ENCODE results near the gene CCR4. TPM values are rescaled to one million over a fixed set of nuclear protein-coding genes. Genes with fewer than 3 reads are reported as not detected.

The CCR4 gene
- total and polyA plus RNA-seq, 2 of the 13 experiments (the other 11 are each of a cell fraction or from before 2014, with no cell fraction given), result 0.04 to 0.05 TPM

DNA sequence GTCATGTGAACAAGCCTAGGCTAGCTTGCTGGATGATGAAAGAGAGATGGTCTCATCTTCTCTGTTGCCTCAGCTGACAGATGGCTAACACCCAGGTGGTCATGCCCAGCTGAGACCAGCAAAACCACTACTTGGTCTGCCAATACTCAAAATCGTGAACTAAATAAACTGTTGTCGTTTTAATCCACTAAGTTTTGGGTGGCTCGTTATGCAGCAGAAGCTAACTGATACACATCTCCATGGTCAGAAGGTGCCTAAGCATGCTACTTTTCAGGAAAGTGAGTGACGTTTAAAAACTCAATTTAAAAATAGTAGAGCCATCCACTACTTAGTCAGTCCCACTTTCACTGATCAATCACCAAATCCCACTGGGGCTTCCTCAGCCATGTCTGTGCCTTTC is 52.8 kb downstream of the CCR4 start:
- Histone ChIP-seq H2AFZ (ENCODE audit: low read length) (no peak overlapping the region), H3K79me2 (ENCODE audit: insufficient read depth, low read length) (no peaks in the 10 kb centered on the region), H3K27ac (ENCODE audit: extremely low read length, insufficient read depth, low read length) (no peak overlapping the region), H3K27me3 (ENCODE audit: control insufficient read depth in 1 of 2, insufficient read depth in 2 of 2, low read length in 2 of 2) (no peaks in the 10 kb centered on the region), H3K9ac (ENCODE audit: insufficient read depth, low read depth, low read length) (no peak overlapping the region), H3K36me3 (replicated peaks in 1 of 2; ENCODE audit: control insufficient read depth in 1 of 2, insufficient read depth in 2 of 2, low read length in 2 of 2) (peaks cover 1 to 12% of the 10 kb centered on the region in 2 experiments; a peak in 2 of 5 replicates), H4K20me1 (ENCODE audit: insufficient read depth, low read length) (no peaks in the 10 kb centered on the region; the same call in 1 of the 2 replicates), H3K9me3 (ENCODE audit: low read length) (no peaks in the 10 kb centered on the region), H3K4me3 (replicated peaks in 1 of 3; ENCODE audit: insufficient read depth in 1 of 3, low read depth in 2 of 3, low read length in 3 of 3) (no peak overlapping the region), H3K4me2 (ENCODE audit: low read depth, low read length) (no peak overlapping the region), H3K4me1 (ENCODE audit: insufficient read depth, low read length) (peaks cover 29% of the 10 kb centered on the region)
- POLR2A ChIA-PET, result no interaction called here
- DNase-seq (ENCODE audit: low spot score) (no peak), FAIRE-seq (no peak), ATAC-seq (no peak)
- in situ Hi-C loops (cut with HindIII; ENCODE audit: extremely low pct_ligation_motif_present, low pct_unique_long_range_greater_than_20kb) (no loop called here), intact Hi-C loops (cut with micrococcal nuclease; ENCODE audit: unreplicated experiment) (loop anchor here (10.0 kb wide), 1 partner anchor 59 kb away; no protein-coding TSS in a partner anchor)
- TF ChIP-seq KDM1A (CRISPR knock-in tag; IDR thresholded peaks at IDR 0.05), result no peak
- TF ChIP-seq TP53 (CRISPR knock-in tag; conservative IDR thresholded peaks at IDR 0.05), result no peak
- TF ChIP-seq, protein P1, sequence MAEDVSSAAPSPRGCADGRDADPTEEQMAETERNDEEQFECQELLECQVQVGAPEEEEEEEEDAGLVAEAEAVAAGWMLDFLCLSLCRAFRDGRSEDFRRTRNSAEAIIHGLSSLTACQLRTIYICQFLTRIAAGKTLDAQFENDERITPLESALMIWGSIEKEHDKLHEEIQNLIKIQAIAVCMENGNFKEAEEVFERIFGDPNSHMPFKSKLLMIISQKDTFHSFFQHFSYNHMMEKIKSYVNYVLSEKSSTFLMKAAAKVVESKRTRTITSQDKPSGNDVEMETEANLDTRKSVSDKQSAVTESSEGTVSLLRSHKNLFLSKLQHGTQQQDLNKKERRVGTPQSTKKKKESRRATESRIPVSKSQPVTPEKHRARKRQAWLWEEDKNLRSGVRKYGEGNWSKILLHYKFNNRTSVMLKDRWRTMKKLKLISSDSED (CRISPR knock-in tag; IDR thresholded peaks at IDR 0.05), result no peak
- TF ChIP-seq, protein P2, sequence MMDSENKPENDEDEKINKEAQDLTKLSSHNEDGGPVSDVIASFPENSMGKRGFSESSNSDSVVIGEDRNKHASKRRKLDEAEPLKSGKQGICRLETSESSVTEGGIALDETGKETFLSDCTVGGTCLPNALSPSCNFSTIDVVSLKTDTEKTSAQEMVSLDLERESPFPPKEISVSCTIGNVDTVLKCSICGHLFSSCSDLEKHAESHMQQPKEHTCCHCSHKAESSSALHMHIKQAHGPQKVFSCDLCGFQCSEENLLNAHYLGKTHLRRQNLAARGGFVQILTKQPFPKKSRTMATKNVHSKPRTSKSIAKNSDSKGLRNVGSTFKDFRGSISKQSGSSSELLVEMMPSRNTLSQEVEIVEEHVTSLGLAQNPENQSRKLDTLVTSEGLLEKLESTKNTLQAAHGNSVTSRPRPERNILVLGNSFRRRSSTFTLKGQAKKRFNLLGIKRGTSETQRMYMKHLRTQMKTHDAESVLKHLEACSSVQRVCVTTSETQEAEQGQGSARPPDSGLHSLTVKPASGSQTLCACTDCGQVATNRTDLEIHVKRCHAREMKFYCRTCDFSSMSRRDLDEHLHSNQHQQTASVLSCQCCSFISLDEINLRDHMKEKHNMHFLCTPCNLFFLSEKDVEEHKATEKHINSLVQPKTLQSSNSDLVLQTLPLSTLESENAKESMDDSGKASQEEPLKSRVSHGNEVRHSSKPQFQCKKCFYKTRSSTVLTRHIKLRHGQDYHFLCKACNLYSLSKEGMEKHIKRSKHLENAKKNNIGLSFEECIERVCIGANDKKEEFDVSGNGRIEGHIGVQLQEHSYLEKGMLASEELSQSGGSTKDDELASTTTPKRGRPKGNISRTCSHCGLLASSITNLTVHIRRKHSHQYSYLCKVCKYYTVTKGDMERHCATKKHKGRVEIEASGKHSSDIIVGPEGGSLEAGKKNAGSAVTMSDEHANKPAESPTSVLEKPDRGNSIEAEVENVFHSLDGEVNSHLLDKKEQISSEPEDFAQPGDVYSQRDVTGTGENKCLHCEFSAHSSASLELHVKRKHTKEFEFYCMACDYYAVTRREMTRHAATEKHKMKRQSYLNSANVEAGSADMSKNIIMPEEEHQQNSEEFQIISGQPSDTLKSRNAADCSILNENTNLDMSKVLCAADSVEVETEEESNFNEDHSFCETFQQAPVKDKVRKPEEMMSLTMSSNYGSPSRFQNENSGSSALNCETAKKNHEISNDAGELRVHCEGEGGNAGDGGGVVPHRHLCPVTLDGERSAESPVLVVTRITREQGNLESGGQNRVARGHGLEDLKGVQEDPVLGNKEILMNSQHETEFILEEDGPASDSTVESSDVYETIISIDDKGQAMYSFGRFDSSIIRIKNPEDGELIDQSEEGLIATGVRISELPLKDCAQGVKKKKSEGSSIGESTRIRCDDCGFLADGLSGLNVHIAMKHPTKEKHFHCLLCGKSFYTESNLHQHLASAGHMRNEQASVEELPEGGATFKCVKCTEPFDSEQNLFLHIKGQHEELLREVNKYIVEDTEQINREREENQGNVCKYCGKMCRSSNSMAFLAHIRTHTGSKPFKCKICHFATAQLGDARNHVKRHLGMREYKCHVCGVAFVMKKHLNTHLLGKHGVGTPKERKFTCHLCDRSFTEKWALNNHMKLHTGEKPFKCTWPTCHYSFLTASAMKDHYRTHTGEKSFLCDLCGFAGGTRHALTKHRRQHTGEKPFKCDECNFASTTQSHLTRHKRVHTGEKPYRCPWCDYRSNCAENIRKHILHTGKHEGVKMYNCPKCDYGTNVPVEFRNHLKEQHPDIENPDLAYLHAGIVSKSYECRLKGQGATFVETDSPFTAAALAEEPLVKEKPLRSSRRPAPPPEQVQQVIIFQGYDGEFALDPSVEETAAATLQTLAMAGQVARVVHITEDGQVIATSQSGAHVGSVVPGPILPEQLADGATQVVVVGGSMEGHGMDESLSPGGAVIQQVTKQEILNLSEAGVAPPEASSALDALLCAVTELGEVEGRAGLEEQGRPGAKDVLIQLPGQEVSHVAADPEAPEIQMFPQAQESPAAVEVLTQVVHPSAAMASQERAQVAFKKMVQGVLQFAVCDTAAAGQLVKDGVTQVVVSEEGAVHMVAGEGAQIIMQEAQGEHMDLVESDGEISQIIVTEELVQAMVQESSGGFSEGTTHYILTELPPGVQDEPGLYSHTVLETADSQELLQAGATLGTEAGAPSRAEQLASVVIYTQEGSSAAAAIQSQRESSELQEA (CRISPR knock-in tag; IDR thresholded peaks at IDR 0.05; ENCODE audit: not compliant biosample characterization), result no peak
- TF ChIP-seq, protein P3, sequence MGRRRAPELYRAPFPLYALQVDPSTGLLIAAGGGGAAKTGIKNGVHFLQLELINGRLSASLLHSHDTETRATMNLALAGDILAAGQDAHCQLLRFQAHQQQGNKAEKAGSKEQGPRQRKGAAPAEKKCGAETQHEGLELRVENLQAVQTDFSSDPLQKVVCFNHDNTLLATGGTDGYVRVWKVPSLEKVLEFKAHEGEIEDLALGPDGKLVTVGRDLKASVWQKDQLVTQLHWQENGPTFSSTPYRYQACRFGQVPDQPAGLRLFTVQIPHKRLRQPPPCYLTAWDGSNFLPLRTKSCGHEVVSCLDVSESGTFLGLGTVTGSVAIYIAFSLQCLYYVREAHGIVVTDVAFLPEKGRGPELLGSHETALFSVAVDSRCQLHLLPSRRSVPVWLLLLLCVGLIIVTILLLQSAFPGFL (CRISPR knock-in tag; IDR thresholded peaks at IDR 0.05), result no peak
- TF ChIP-seq RBAK (CRISPR knock-in tag; IDR thresholded peaks at IDR 0.05), result peak; percentile 96
- WGBS (ENCODE audit: low lambda C conversion rate), result 94% methylated on average over 4 of the region's 4 CpGs
- BruUV-seq (replicated peaks), result no TSS peak
- CTCF ChIA-PET (ENCODE audit: low intra/inter-chr PET ratio, low total read pairs), result no interaction called here

Measured in HepG2 (cell line).